Stimulated activated CD8-positive, alpha-beta memory T cell treated with anti-CD3 and anti-CD28 coated beads, Interleukin-2, amount 100 ng/mL, for 48 hours (primary cell): ENCODE data around the gene SOWAHA.

Experiments used
- DNase-seq, 2 donors: peaks; one replicate each; pipeline ENCODE4 v3.0.0-alpha.2; 2020; ENCODE audit warnings: low read depth in 2 of 2

SOWAHA gene

GRCh38 chr5:132812781-132813598 lies at the start of gene SOWAHA:
Gene SOWAHA, plus strand, starts transcription at chr5:132813302. Its CDS starts 320 bp downstream, at chr5:132813622.
- no peak for DNase-seq

GRCh38 chr5:132764051-132764450 lies 49.1 kb upstream of the SOWAHA start:
- no peak for DNase-seq

GRCh38 chr5:132764671-132765238 lies 48.3 kb upstream of the SOWAHA start:
- DNase-seq = no peak

- no peak for DNase-seq
Measured at GRCh38 chr5:132765311-132766019, 47.6 kb upstream of the SOWAHA start.

- DNase-seq = no peak
Measured at GRCh38 chr5:132766020-132766805, 46.9 kb upstream of the SOWAHA start.

- no peak for DNase-seq
Measured at GRCh38 chr5:132766806-132767055, 46.4 kb upstream of the SOWAHA start.

- no peak for DNase-seq
Measured at GRCh38 chr5:132767150-132767549, 46.0 kb upstream of the SOWAHA start.

GRCh38 chr5:132768485-132768868 lies 44.6 kb upstream of the SOWAHA start:
- DNase-seq = no peak

GRCh38 chr5:132770476-132771159 lies 42.5 kb upstream of the SOWAHA start:
- DNase-seq = no peak

- DNase-seq = no peak
Measured at GRCh38 chr5:132771503-132771998, 41.6 kb upstream of the SOWAHA start.

GRCh38 chr5:132772291-132773070 lies 40.6 kb upstream of the SOWAHA start:
- DNase-seq = no peak

- no peak for DNase-seq
Measured at GRCh38 chr5:132773114-132773513, 40.0 kb upstream of the SOWAHA start.

- DNase-seq = no peak
Measured at GRCh38 chr5:132773601-132774355, 39.3 kb upstream of the SOWAHA start.

- DNase-seq = no peak
Measured at GRCh38 chr5:132774406-132774805, 38.7 kb upstream of the SOWAHA start.

- DNase-seq = no peak
Measured at GRCh38 chr5:132774896-132775295, 38.2 kb upstream of the SOWAHA start.

GRCh38 chr5:132775476-132775961 lies 37.6 kb upstream of the SOWAHA start:
- no peak for DNase-seq

GRCh38 chr5:132776131-132776937 lies 36.8 kb upstream of the SOWAHA start:
- DNase-seq = no peak

GRCh38 chr5:132776938-132777208 lies 36.2 kb upstream of the SOWAHA start:
- DNase-seq = no peak
